Measurements from ENCODE around the gene RUSF1.
A peak's percentile ranks its signal among the peaks of the same experiment; 100 is the strongest.

RUSF1 gene

DNA sequence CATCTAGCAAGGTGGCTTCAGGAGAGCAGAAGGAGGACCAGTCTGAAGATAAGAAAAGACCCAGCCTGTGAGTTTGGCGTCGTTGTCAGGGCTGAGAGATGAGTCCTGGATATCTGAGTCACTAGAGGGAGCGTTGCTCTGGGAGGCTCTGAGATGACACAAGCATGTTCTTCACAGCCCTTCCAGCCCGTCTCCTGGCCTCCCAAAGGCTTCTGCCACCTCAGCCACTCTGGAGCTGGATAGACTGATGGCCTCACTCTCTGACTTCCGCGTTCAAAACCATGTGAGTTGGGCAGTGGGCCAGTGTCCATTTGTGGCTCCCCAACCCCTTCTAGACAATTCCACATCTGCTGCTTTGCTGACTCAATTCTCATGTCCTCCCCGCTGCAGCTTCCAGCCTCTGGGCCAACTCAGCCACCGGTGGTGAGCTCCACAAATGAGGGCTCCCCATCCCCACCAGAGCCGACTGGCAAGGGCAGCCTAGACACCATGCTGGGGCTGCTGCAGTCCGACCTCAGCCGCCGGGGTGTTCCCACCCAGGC is 33.9 kb downstream of the RUSF1 start:
- no peak overlapping the region for H3K4me3 ChIP-seq (replicated peaks; ENCODE audit: low read depth, low read length)
- peak; percentile 59 for DNase-seq (ENCODE audit: low read depth)
- TF ChIP-seq, protein P1, sequence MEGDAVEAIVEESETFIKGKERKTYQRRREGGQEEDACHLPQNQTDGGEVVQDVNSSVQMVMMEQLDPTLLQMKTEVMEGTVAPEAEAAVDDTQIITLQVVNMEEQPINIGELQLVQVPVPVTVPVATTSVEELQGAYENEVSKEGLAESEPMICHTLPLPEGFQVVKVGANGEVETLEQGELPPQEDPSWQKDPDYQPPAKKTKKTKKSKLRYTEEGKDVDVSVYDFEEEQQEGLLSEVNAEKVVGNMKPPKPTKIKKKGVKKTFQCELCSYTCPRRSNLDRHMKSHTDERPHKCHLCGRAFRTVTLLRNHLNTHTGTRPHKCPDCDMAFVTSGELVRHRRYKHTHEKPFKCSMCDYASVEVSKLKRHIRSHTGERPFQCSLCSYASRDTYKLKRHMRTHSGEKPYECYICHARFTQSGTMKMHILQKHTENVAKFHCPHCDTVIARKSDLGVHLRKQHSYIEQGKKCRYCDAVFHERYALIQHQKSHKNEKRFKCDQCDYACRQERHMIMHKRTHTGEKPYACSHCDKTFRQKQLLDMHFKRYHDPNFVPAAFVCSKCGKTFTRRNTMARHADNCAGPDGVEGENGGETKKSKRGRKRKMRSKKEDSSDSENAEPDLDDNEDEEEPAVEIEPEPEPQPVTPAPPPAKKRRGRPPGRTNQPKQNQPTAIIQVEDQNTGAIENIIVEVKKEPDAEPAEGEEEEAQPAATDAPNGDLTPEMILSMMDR (IDR thresholded peaks at IDR 0.05; ENCODE audit: low read length, missing control alignments) = no peak

DNA sequence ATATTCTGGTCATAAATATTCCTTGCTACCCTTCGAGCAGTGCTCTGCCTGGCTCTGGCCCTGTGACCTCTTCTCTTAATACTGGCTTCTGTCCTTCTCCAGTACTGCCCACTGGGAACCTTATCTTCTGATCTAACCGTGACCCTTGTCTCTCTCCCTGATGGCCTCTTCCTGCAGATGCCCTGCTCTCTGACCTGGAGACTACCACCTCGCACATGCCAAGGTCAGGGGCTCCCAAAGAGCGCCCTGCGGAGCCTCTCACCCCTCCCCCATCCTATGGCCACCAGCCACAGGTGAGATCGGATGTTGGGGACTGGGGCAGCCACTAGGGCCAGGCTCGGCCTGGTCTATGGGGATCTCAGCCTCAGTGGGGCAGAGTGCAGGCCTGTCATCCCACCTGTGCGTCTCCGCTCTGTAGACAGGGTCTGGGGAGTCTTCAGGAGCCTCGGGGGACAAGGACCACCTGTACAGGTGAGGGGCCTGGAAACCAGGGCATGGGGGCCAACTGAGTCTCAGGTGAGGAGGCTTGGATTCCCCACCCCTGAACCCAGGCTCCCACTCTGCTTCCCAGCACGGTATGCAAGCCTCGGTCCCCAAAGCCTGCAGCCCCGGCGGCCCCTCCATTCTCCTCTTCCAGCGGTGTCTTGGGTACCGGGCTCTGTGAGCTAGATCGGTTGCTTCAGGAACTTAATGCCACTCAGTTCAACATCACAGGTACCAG is 34.8 kb downstream of the RUSF1 start:
- DNase-seq (ENCODE audit: low read depth) = no peak
- no peak overlapping the region for H3K4me3 ChIP-seq (replicated peaks; ENCODE audit: low read depth, low read length)
- TF ChIP-seq, protein P1 (IDR thresholded peaks at IDR 0.05; ENCODE audit: low read length, missing control alignments) = no peak

DNA sequence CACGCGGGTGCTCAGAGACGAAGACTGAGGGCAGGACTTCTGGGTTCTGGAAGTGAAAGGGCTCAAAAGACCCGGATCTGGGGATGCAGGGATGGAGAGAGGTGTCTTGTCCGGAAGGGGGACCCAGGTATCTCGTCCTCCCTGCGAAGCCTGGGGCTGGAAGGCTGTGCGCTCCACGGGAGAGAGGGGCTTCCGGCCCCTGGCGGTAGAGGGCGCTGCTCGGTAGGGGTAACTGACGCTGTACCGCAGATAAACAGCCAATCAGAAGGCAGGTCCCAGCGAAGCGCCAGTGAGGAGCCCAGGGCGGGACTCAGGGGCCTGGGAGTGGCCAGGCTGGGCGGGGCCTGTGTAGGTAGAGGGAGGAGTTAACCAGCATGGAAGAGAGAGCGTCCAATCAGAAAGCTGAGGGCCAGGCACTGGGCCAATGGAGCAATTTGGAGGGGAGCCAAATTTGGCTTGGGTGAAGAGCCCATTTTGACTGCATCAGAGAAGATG is 35.4 kb downstream of the RUSF1 start:
- H3K4me3 ChIP-seq (replicated peaks; ENCODE audit: low read depth, low read length) = peak overlapping the region; percentile 82
- TF ChIP-seq, protein P1 (IDR thresholded peaks at IDR 0.05; ENCODE audit: low read length, missing control alignments) = peak; percentile 76
- DNase-seq (ENCODE audit: low read depth) = peak; percentile 96

DNA sequence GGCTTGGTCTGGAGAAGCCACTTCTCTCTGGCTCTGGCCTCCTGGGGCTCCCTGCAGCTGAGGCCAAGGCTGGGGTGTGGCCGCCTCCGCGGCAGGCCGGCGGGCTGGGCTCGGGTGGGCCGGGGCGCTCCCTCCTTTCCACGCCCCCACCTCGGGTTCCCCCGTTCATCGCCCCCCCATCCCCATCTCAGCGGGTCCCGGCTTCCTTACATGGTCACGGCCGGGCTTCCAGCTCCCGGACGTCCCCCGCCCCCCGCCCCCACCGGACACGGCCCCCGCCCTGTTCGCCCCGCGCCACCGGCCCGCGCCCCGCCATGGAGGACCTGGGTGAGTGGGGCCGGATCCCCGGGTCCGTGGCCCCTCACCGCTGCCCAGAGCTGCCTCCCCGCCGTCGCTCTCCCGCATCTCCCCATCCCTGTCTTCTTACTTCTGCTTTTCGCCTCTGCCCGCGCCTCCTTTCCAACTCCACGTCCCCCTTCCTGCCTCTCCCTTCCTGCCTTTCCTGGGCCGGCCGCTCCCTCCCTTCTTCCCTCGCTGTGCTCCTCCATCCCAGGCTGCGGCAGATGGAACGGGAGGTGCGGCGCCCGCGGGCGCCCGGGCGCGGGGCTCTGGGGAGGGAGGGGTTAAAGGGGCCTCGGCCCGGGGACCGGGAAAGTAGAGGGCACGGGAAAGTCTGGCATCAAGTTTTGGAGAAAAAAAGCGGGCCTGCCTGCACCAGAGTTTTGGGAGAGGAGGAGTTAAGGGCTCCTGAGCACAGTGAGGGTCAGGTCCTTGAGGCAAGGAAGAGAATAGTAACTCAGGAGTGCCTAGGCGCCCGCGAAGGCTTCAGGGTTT is 36.1 kb downstream of the RUSF1 start, which contains the start of gene TGFB1I1:
Gene TGFB1I1, plus strand, starts transcription at position 278 of the 834 bp plus-strand sequence. Its CDS starts 37 bp downstream, at position 315.
- TF ChIP-seq, protein P1 (IDR thresholded peaks at IDR 0.05; ENCODE audit: low read length, missing control alignments) = no peak
- H3K4me3 ChIP-seq (replicated peaks; ENCODE audit: low read depth, low read length) = peak within 1 kb of the TSS; percentile 82
- peak; percentile 85 for DNase-seq (ENCODE audit: low read depth)

DNA sequence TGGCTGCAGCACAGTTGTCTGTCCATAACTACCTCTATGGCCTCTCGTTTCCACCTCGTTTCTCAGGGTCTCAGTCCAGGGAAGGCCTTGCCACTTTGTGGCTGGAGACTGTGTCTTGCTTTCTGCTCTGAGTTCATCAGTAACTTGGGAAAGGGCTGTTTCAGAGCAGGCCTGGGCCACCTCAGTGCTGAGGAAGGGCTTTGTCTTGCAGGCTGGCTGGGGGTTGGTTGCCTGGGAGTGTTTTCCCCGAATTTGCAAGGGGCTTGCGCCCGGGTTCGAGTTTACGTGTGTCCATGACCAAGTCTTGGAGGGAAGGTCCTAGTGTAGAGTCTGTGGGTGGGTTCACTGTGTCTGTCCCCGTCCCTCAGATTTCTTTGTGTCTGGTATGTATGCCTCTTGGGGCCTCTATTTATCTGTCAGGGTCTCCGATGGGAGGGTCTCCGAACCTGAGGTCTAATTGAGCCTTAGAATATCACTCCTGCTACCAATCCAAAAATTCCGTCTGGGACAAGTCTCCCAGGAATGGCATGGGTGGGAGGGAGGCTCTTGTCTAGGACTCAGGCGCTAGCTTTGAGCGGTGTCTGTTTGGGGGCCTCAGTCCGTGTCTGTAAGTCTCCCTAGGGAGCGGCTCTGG is 36.8 kb downstream of the RUSF1 start:
- TF ChIP-seq, protein P1 (IDR thresholded peaks at IDR 0.05; ENCODE audit: low read length, missing control alignments) = no peak
- no peak for DNase-seq (ENCODE audit: low read depth)
- H3K4me3 ChIP-seq (replicated peaks; ENCODE audit: low read depth, low read length) = peak overlapping the region; percentile 82

DNA sequence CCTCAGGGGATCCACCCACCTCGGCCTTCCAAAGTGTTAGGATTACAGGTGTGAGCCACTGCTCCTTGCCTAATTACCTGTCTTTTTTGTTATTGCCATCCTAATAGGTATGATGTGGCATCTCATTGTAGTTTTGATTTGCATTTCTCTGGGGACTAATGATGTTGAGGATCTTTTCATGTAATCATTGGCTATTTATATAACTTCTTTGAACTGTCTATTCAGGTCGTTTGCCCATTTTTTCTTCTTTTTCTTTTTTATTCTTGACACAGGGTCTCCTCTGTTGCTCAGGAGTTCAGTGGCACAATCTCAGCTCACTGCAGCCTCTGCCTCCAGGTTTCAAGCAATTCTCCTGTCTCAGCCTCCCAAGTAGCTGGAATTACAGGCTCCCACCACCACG is 37.6 kb downstream of the RUSF1 start:
- TF ChIP-seq, protein P1 (IDR thresholded peaks at IDR 0.05; ENCODE audit: low read length, missing control alignments) = no peak
- no peak for DNase-seq (ENCODE audit: low read depth)
- no peak overlapping the region for H3K4me3 ChIP-seq (replicated peaks; ENCODE audit: low read depth, low read length)
